Measurements from ENCODE around the gene TWNK.

DNA sequence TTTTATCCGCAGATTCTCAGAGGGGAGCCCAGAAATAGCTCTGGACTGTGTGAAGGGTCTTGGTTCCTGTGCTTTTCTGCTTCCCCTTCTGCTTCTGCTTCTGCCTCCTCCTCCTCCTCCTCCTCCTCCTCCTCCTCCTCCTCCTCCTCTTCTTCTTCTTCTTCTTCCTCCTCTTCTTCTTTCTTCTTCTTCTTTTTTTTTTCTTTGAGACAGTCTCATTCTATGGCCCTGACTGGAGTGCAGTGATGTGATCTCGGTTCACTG lies 32.0 kb downstream of the TWNK start:
- TF ChIP-seq CTCF (IDR thresholded peaks at IDR 0.05; ENCODE audit: low read depth, low read length): no peak
- no peak for TF ChIP-seq MYC (IDR thresholded peaks at IDR 0.05; ENCODE audit: low read depth, low read length)
- no peak for TF ChIP-seq POLR2A (IDR thresholded peaks at IDR 0.05; ENCODE audit: extremely low read depth, insufficient read length)
- TF ChIP-seq MAX (IDR thresholded peaks at IDR 0.05; ENCODE audit: low read depth, low read length): no peak
